ENCODE results near the gene DGKI. TPM values are rescaled to one million over a fixed set of nuclear protein-coding genes. Genes with fewer than 3 reads are reported as not detected.

DGKI gene
- total RNA-seq, 1 experiment from 2014 or later = 0.41 TPM

GRCh38 chr7:137395420-137395819 lies 451.4 kb downstream of the DGKI start:
- Histone ChIP-seq H4K20me1 (ENCODE audit: insufficient read depth) (no peaks in the 10 kb centered on the region; the same call in 1 of the 2 replicates), H3K36me3 (ENCODE audit: low read depth) (no peaks in the 10 kb centered on the region), H3K27me3 (ENCODE audit: insufficient read depth, low read depth) (no peaks in the 10 kb centered on the region), H3K79me2 (ENCODE audit: low read depth) (no peaks in the 10 kb centered on the region), H3K4me3 (no peak overlapping the region), H2AFZ (no peak overlapping the region), H3K4me1 (replicated peaks; ENCODE audit: insufficient read depth) (peaks cover 6% of the 10 kb centered on the region; the same call in 1 of the 2 replicates), H3K9me3 (ENCODE audit: insufficient read depth, low read depth) (no peaks in the 10 kb centered on the region), H3K4me2 (no peak overlapping the region), H3F3A (ENCODE audit: insufficient read depth, low read depth) (no peaks in the 10 kb centered on the region), H3K9me2 (ENCODE audit: insufficient read depth) (no peaks in the 10 kb centered on the region), H3K27ac (no peak overlapping the region)
- no peak for TF ChIP-seq EZH2 (IDR thresholded peaks at IDR 0.05; ENCODE audit: low read depth)
- TF ChIP-seq, protein P1, sequence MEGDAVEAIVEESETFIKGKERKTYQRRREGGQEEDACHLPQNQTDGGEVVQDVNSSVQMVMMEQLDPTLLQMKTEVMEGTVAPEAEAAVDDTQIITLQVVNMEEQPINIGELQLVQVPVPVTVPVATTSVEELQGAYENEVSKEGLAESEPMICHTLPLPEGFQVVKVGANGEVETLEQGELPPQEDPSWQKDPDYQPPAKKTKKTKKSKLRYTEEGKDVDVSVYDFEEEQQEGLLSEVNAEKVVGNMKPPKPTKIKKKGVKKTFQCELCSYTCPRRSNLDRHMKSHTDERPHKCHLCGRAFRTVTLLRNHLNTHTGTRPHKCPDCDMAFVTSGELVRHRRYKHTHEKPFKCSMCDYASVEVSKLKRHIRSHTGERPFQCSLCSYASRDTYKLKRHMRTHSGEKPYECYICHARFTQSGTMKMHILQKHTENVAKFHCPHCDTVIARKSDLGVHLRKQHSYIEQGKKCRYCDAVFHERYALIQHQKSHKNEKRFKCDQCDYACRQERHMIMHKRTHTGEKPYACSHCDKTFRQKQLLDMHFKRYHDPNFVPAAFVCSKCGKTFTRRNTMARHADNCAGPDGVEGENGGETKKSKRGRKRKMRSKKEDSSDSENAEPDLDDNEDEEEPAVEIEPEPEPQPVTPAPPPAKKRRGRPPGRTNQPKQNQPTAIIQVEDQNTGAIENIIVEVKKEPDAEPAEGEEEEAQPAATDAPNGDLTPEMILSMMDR (conservative IDR thresholded peaks at IDR 0.05) = no peak
- intact Hi-C loops (cut with micrococcal nuclease; ENCODE audit: unreplicated experiment) = no loop called here
- ChIA-PET POLR2A (ENCODE audit: unreplicated experiment) (no interaction called here), CTCF (no interaction called here)
- BruUV-seq (replicated peaks) = no TSS peak
- DNase-seq = no peak

DNA sequence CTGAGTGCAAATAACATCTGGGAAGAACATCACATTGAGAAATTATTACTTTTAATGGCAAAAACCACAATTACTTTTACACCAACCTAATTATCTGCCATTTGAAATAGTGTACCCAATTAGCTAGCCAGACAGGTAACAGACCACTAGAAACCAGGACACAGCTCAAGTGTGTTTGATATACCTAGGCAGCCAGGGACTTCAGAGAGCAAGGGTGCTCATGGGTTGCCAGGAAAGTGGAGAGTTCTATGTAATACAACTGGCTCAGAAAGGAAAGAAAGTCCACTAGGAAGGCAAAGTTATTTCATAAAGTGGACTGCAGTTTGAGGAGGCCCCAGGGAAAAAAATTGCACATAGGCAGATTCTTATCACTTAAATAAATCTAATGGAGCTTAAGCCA lies 453.2 kb downstream of the DGKI start:
- TF ChIP-seq, protein P1 (conservative IDR thresholded peaks at IDR 0.05) = no peak
- TF ChIP-seq EZH2 (IDR thresholded peaks at IDR 0.05; ENCODE audit: low read depth) = no peak
- Histone ChIP-seq H4K20me1 (ENCODE audit: insufficient read depth) (no peaks in the 10 kb centered on the region; the same call in 1 of the 2 replicates), H3K4me1 (replicated peaks; ENCODE audit: insufficient read depth) (no peaks in the 10 kb centered on the region), H3K79me2 (ENCODE audit: low read depth) (no peaks in the 10 kb centered on the region), H2AFZ (no peak overlapping the region), H3K4me3 (no peak overlapping the region), H3K4me2 (no peak overlapping the region), H3K9me3 (ENCODE audit: insufficient read depth, low read depth) (no peaks in the 10 kb centered on the region), H3K27me3 (ENCODE audit: insufficient read depth, low read depth) (no peaks in the 10 kb centered on the region), H3K36me3 (ENCODE audit: low read depth) (no peaks in the 10 kb centered on the region), H3K9me2 (ENCODE audit: insufficient read depth) (no peaks in the 10 kb centered on the region; the same call in 1 of the 2 replicates), H3K27ac (no peak overlapping the region), H3F3A (ENCODE audit: insufficient read depth, low read depth) (no peaks in the 10 kb centered on the region)
- no peak for DNase-seq
- BruUV-seq (replicated peaks) = no TSS peak
- CTCF ChIA-PET = no interaction called here
- POLR2A ChIA-PET (ENCODE audit: unreplicated experiment) = no interaction called here
- intact Hi-C loops (cut with micrococcal nuclease; ENCODE audit: unreplicated experiment) = no loop called here

GRCh38 chr7:137390076-137390475 lies 456.7 kb downstream of the DGKI start:
- Histone ChIP-seq H3K9me2 (ENCODE audit: insufficient read depth) (no peaks in the 10 kb centered on the region; the same call in 1 of the 2 replicates), H2AFZ (no peak overlapping the region), H4K20me1 (ENCODE audit: insufficient read depth) (no peaks in the 10 kb centered on the region), H3K4me3 (no peak overlapping the region), H3K9me3 (ENCODE audit: insufficient read depth, low read depth) (no peaks in the 10 kb centered on the region), H3K36me3 (ENCODE audit: low read depth) (no peaks in the 10 kb centered on the region), H3K79me2 (ENCODE audit: low read depth) (no peaks in the 10 kb centered on the region), H3K4me2 (no peak overlapping the region), H3K27me3 (ENCODE audit: insufficient read depth, low read depth) (no peaks in the 10 kb centered on the region), H3F3A (ENCODE audit: insufficient read depth, low read depth) (no peaks in the 10 kb centered on the region), H3K27ac (no peak overlapping the region), H3K4me1 (replicated peaks; ENCODE audit: insufficient read depth) (no peaks in the 10 kb centered on the region)
- CTCF ChIA-PET = no interaction called here
- POLR2A ChIA-PET (ENCODE audit: unreplicated experiment) = no interaction called here
- DNase-seq = no peak
- no TSS peak for BruUV-seq (replicated peaks)
- TF ChIP-seq, protein P1 (conservative IDR thresholded peaks at IDR 0.05) = no peak
- no peak for TF ChIP-seq EZH2 (IDR thresholded peaks at IDR 0.05; ENCODE audit: low read depth)
- intact Hi-C loops (cut with micrococcal nuclease; ENCODE audit: unreplicated experiment) = no loop called here
